ENCODE results near the gene SART3.
"Not testable (repeated sequence)": the region's sequence is repeated elsewhere in the genome, so short reads cannot be mapped to it uniquely, and the experiment has no call there.

Gene SART3

GRCh38 chr12:108597559-108598471, 36.8 kb upstream of the SART3 start, which contains the start of gene TMEM119:
Gene TMEM119, minus strand, starts transcription at chr12:108598084. Its CDS starts 5,701 bp downstream, at chr12:108592383.
- no peak for DNase-seq

- no peak for DNase-seq
Observed at GRCh38 chr12:108596854-108597558, 36.0 kb upstream of the SART3 start.

- no peak for DNase-seq
Observed at GRCh38 chr12:108595711-108596647, 35.0 kb upstream of the SART3 start.

GRCh38 chr12:108594960-108595710, 34.2 kb upstream of the SART3 start:
- no peak for DNase-seq

GRCh38 chr12:108594323-108594903, 33.4 kb upstream of the SART3 start:
- no peak for DNase-seq

GRCh38 chr12:108592033-108592909, 31.3 kb upstream of the SART3 start:
- DNase-seq, result no peak

GRCh38 chr12:108591267-108591980, 30.5 kb upstream of the SART3 start:
- DNase-seq, result no peak

- DNase-seq, result not testable (repeated sequence)
Observed at GRCh38 chr12:108590463-108590862, 29.5 kb upstream of the SART3 start.

- DNase-seq, result no peak
Observed at GRCh38 chr12:108589840-108590229, 28.9 kb upstream of the SART3 start.

GRCh38 chr12:108589028-108589839, 28.3 kb upstream of the SART3 start:
- DNase-seq, result no peak

GRCh38 chr12:108587826-108588225, 26.9 kb upstream of the SART3 start:
- DNase-seq, result no peak

- DNase-seq, result no peak
Observed at GRCh38 chr12:108586306-108586705, 25.3 kb upstream of the SART3 start.

- DNase-seq, result no peak
Observed at GRCh38 chr12:108585864-108586263, 24.9 kb upstream of the SART3 start.

- DNase-seq, result no peak
Observed at GRCh38 chr12:108584456-108585065, 23.6 kb upstream of the SART3 start.

- no peak for DNase-seq
Observed at GRCh38 chr12:108583991-108584390, 23.0 kb upstream of the SART3 start.

GRCh38 chr12:108582978-108583770, 22.2 kb upstream of the SART3 start:
- DNase-seq, result no peak

- no peak for DNase-seq
Observed at GRCh38 chr12:108582509-108582908, 21.5 kb upstream of the SART3 start.

All from T-helper 1 cell (primary cell).